SH-SY5Y (cell line): ENCODE measurements around the gene ADAM15.

ENCODE experiments used
- GATA2 ChIP-seq: IDR thresholded peaks from 2 replicates; pipeline ENCODE4 v1.6.1; 2011; ENCODE audit warnings: mild to moderate bottlenecking, low read depth, low read length
- GATA3 ChIP-seq: IDR thresholded peaks from 2 replicates; pipeline ENCODE4 v1.6.1; 2011; ENCODE audit warnings: low read depth, mild to moderate bottlenecking, low read length, moderate library complexity

GRCh38 chr1:155030243-155030795 lies 20.8 kb upstream of the ADAM15 start:
- no peak for TF ChIP-seq GATA2
- TF ChIP-seq GATA3 = no peak
